ENCODE data around the gene MTMR4. TPM values are rescaled to one million over a fixed set of nuclear protein-coding genes. Genes with fewer than 3 reads are reported as not detected.
"Not testable (repeated sequence)": the region's sequence is repeated elsewhere in the genome, so short reads cannot be mapped to it uniquely, and the experiment has no call there.

MTMR4 gene
- total RNA-seq, 1 donor from 2014 or later = 32.3 TPM

GRCh38 chr17:58491510-58492045, 22.9 kb downstream of the MTMR4 start:
- ATAC-seq = no peak

- ATAC-seq = no peak
Observed at GRCh38 chr17:58488428-58488890, 26.0 kb downstream of the MTMR4 start.

DNA sequence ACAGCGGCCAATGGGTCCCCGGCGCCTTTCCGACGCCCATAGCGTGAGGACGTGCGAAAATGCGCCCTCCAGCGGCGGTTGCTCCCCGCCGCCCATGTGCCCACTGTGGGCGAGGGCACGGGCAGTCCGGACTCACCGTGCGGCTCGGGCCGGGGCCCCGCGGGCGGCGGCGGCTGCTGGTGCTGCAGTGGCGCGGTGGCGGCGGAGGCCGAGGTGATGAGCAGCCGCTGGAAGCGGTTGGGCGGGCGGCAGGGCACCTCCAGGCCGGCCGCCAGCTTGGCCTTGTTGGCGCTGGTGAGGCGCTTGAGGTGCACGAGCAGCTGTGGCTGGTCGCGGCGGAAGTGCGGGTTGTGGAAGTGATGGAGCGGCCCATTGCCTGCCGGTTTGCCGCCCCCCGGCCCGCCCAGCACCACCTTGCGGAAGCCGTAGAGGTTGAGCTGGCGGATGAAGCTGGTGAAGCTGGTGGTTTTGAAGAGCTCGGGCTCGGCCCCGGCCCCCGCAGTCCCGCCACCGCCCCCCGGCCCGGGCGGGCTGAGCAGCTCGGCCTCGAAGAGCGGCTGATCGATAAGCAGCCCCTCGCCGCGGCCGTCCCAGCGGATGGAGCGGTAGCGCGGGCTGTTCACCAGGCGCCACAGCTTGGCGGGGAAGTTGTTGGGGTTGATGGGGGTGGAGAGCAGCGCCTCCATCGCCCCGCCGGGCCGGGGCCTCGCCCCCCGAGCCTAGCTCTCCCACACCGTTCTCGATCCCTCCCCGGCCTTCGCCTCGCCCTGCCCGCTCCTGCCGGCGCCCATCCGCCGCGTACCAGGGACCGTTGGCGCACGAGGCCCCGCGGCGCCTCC, 26.6 kb downstream of the MTMR4 start, which contains the start of gene HSF5:
Gene HSF5, minus strand, starts transcription at position 820 of the 839 bp plus-strand sequence. Its CDS starts 134 bp downstream, at position 686.
- ATAC-seq = peak; percentile 58

GRCh38 chr17:58484600-58484999, 29.8 kb downstream of the MTMR4 start:
- ATAC-seq = no peak

DNA sequence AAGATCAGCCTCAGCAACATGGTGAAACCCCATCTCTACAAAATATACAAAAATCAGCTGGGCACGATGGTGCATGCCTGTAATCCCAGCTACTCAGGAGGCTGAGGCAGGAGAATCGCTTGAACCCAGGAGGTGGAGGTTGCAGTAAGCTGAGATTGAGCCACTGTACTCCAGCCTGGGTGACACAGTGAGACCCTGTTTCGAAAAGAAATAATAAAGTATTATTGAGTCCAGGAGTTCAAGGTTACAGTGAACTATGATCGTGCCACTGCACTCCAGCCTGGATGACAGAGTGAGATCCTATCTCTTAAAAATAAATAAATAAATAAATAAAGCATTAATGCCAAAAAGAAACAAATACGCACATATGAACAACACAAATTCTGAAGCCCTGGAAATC, 32.6 kb downstream of the MTMR4 start:
- not testable (repeated sequence) for ATAC-seq

DNA sequence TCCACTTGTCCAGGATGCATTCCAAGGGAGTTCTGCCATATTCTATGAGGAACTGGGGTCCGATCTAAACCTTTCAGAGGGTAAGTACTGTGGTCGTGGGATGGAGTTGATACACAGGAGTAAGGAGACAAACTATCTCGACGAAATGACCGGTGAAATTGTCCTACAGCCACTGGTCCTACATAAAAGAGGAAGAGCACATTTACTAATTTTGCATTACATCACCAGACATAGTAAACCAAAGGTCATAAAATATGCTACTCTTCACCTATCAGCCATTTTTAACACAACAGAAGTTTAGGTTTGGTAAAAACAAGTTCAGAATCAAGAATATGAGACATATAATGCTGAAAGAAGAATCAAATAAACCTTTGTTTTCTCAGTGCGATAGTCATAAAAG, 34.3 kb downstream of the MTMR4 start:
- ATAC-seq = no peak

- ATAC-seq = no peak
Observed at GRCh38 chr17:58476812-58477211, 37.6 kb downstream of the MTMR4 start.

GRCh38 chr17:58475985-58476384, 38.5 kb downstream of the MTMR4 start:
- no peak for ATAC-seq

- no peak for ATAC-seq
Observed at GRCh38 chr17:58470356-58470755, 44.1 kb downstream of the MTMR4 start.

GRCh38 chr17:58468944-58469343, 45.5 kb downstream of the MTMR4 start:
- ATAC-seq = no peak

DNA sequence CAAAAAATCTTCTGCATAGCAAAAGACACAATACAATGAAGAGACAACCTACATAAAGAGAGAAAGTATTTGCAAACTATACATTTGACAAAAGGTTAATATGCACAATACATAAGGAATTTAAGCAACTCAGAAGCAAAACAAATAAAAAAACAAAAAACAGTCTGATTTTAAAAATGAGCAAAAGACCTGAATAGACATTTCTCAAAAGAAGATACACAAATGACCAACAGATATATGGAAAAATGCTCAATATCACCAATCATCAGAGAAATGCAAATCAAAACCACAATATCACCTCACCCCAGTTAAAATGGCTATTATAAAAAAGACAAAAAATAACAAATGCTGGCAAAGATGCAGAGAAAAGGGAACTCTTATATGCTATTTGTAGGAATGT, 58.9 kb downstream of the MTMR4 start:
- ATAC-seq = no peak

- ATAC-seq = no peak
Observed at GRCh38 chr17:58452738-58453137, 61.7 kb downstream of the MTMR4 start.

DNA sequence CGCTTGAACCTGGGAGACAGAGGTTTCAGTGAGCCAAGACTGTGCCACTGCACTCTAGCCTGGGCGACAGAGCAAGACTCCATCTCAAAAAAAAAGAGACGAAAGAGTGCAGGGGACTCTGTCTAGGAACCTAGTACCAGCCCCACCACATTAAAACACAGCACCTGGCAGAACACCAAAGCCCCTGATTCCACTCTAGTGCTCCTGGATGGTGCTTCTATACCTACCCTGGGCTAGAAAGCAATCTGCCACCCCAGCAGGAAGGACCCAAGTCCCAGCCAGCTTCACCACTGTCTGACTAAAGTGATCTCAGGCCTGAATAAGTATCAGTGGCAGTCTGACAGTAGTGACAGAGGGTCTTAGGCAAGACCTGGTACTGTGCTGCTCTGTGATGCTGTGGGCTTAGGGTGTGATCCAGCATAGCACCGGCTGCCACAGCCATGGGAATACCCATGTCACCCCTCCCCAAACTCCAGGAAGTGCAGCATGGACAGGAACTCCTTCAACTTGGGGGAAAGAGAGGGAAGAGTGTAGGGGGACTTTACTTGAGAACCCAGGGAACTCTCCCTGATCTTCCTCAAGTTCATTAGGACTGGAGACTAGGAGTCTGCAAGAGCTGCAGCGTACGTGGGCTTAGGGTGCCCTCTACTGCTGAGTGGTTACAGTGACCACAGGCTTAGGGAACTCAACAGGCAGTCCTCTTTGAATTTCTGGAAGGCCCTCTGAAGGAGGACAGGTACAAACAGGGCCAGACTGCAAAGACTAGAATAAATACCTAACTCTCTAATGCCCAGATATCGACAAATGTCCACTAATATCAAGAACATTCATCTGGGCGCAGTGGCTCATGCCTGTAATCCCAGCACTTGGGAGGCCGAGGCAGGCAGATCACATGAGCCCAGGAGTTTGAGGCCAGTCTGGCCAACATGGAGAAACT, 67.1 kb downstream of the MTMR4 start:
- peak; percentile 94 for ATAC-seq

DNA sequence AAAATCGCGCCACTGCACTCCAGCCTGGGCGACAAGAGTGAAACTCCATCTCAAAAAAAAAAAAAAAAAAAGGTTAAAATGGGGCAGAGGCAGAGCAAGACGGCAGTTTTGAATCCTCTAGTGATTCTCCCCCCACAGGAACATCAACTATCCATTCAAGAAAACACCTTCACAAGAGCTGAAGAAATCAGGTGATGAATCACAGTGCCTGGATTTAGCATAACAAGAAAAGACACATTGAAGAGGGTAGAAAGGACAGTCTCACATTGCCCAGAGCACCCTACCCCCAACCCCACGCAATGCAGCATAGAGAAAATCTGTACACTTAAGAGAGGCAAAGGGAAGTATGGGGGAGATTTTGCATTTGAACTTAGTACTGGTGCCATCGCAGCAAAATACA, 68.4 kb downstream of the MTMR4 start:
- ATAC-seq = no peak

Other genes with a start within 250 kb of the MTMR4 start
- not detected for gene MPO, start 233.7 kb downstream of the MTMR4 start, total RNA-seq
- gene TSPOAP1, start 185.8 kb downstream of the MTMR4 start, total RNA-seq = 2.6 TPM
- gene SUPT4H1, start 162.4 kb downstream of the MTMR4 start, total RNA-seq = 58.3 TPM
- gene RNF43, start 97.1 kb downstream of the MTMR4 start, total RNA-seq = 7.4 TPM
- gene HSF5, start 26.2 kb downstream of the MTMR4 start, total RNA-seq = not detected
- gene TEX14, start 177.4 kb upstream of the MTMR4 start, total RNA-seq = 0.24 TPM
- gene RAD51C, start 178.0 kb upstream of the MTMR4 start, total RNA-seq = 15.1 TPM
- 0.04 TPM for gene PPM1E, start 241.2 kb upstream of the MTMR4 start, total RNA-seq